Retinal pigment epithelial cell (primary cell): ENCODE data around the gene KIF26A.

Source experiments
- DNase-seq: peaks from one replicate; pipeline ENCODE4 v3.0.0-alpha.2; 2010; ENCODE audit warnings: low read depth
- H3K4me3 ChIP-seq: 2 replicates; pipeline ENCODE4 v1.5.1; 2011; ENCODE audit warnings: mild to moderate bottlenecking, low read length, control low read depth, moderate library complexity
- CTCF ChIP-seq: conservative IDR thresholded peaks from 2 replicates; pipeline ENCODE4 v1.5.1; 2011; ENCODE audit warnings: low read depth, low read length, control low read depth, inconsistent platforms

The KIF26A gene

GRCh38 chr14:104158827-104159798 is 20.7 kb downstream of the KIF26A start:
- TF ChIP-seq CTCF, result no peak
- no peak for DNase-seq
- H3K4me3 ChIP-seq, result no peak overlapping the region

GRCh38 chr14:104159990-104160389 is 21.6 kb downstream of the KIF26A start:
- no peak for TF ChIP-seq CTCF
- no peak overlapping the region for H3K4me3 ChIP-seq
- no peak for DNase-seq

DNA sequence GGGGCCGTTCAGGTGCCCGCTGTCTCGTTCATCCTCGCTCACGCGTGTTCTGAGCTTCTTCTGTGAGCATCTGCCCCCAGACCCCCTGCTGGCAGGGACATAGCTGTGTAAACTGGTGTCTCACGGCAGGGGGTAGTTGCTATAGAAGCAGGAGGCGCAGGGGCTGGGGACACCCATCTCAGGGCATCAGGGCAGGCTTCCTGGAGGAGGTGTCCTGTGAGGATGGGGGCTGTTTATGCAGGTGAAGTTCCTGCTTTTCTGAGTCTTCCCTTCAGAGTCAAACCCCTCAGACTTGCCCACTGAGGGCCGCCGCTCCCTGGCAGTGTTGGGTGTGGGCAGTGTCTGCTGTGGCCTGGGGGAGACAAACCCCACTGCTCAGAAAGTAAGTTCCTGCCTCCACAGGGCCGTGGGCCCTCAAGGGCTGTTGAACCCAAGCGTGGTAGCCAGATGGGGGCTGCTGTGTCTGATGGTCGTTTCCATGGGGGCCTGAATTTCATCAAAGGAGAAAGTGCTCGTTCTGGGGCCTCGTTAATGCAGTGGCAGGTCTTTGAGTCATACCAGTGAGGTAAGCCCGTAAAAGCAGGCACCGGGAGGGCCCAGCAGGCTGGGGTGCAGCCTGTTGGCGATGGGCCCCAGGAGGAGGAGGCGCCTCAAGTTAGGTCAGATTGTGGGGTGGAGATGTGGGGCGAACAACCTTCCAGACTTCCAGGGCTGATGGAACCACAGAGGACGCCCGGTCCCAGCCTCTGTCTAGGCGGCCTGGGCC is 23.4 kb downstream of the KIF26A start:
- no peak for TF ChIP-seq CTCF
- no peak for DNase-seq
- H3K4me3 ChIP-seq, result no peak overlapping the region

GRCh38 chr14:104162495-104162894 is 24.1 kb downstream of the KIF26A start:
- H3K4me3 ChIP-seq, result no peak overlapping the region
- DNase-seq, result no peak
- no peak for TF ChIP-seq CTCF

- DNase-seq, result no peak
- TF ChIP-seq CTCF, result no peak
- H3K4me3 ChIP-seq, result no peak overlapping the region
Observed at GRCh38 chr14:104163541-104163940, 25.2 kb downstream of the KIF26A start.

GRCh38 chr14:104164041-104164440 is 25.7 kb downstream of the KIF26A start:
- no peak for TF ChIP-seq CTCF
- H3K4me3 ChIP-seq, result no peak overlapping the region
- no peak for DNase-seq
